Measurements from ENCODE around the gene ZMAT5.

Gene ZMAT5, protein sequence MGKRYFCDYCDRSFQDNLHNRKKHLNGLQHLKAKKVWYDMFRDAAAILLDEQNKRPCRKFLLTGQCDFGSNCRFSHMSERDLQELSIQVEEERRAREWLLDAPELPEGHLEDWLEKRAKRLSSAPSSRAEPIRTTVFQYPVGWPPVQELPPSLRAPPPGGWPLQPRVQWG

DNA sequence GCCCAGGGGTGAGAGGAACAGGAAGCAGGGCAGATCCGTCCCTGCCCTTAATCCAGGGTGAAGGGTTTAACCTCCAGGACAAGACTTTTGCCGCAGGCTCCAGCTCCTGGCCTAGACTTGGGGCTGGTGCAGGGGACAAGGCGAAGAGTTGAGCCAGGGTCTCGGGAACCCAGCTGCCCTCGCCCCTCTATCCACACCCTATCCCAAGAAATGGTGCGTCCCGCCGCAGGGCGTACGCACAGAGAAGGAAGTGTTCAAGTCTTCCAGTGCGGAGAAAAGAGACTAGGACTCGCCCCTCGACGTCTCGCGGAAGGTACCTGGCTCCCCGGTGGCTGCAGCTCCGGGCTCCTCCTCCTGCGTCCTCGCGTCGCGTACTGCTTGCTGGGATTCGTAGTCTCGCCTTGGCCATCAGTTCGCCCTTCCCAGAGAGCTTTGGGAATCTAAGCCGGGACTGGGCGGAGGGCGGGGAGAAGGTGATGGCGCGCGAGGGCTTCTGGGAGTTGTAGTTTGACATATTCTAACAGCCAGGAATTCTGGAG lies at the start of gene ZMAT5:
Gene ZMAT5, minus strand, starts transcription at position 376 of the 539 bp plus-strand sequence. CDS start 18,463 bp downstream, outside the sequence.
- TF ChIP-seq EZH2 (optimal IDR thresholded peaks at IDR 0.05; ENCODE audit: low read depth, low read length), result no peak
- TF ChIP-seq EZH2phosphoT487 (IDR thresholded peaks at IDR 0.05; ENCODE audit: low read length), result no peak
- TF ChIP-seq, protein P1, sequence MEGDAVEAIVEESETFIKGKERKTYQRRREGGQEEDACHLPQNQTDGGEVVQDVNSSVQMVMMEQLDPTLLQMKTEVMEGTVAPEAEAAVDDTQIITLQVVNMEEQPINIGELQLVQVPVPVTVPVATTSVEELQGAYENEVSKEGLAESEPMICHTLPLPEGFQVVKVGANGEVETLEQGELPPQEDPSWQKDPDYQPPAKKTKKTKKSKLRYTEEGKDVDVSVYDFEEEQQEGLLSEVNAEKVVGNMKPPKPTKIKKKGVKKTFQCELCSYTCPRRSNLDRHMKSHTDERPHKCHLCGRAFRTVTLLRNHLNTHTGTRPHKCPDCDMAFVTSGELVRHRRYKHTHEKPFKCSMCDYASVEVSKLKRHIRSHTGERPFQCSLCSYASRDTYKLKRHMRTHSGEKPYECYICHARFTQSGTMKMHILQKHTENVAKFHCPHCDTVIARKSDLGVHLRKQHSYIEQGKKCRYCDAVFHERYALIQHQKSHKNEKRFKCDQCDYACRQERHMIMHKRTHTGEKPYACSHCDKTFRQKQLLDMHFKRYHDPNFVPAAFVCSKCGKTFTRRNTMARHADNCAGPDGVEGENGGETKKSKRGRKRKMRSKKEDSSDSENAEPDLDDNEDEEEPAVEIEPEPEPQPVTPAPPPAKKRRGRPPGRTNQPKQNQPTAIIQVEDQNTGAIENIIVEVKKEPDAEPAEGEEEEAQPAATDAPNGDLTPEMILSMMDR (IDR thresholded peaks at IDR 0.05; ENCODE audit: low read length), result no peak
- peak within 1 kb of the TSS; percentile 92 for H3K9ac ChIP-seq (ENCODE audit: low read length)
- H2AFZ ChIP-seq (ENCODE audit: low read length), result peak within 1 kb of the TSS; percentile 100
- H3K9me2 ChIP-seq (replicated peaks; ENCODE audit: insufficient read depth, low read length), result no peaks in the 10 kb centered on the region
- peak; percentile 98 for DNase-seq
- H3K9me3 ChIP-seq (replicated peaks; ENCODE audit: insufficient read depth, low read length), result no peaks in the 10 kb centered on the region
- no peaks in the 10 kb centered on the region for H3F3A ChIP-seq (ENCODE audit: insufficient read depth, low read length)
- no peaks in the 10 kb centered on the region for H3K4me1 ChIP-seq (ENCODE audit: low read length)
- H3K36me3 ChIP-seq (replicated peaks; ENCODE audit: insufficient read depth, low read length), result 0 out of 2 replicates have a peak, but pooled peaks cover 5% of the 10 kb centered on the region
- H3K4me3 ChIP-seq (ENCODE audit: low read length), result peak within 1 kb of the TSS; percentile 100
- H3K27me3 ChIP-seq (replicated peaks; ENCODE audit: insufficient read depth, low read length), result no peaks in the 10 kb centered on the region
- peaks cover 38% of the 10 kb centered on the region for H3K79me2 ChIP-seq (ENCODE audit: low read length)
- peak within 1 kb of the TSS; percentile 81 for H3K4me2 ChIP-seq (ENCODE audit: low read depth, low read length)
- peak within 1 kb of the TSS; percentile 37; the same call in 1 of the 2 replicates for H3K27ac ChIP-seq (ENCODE audit: low read length)
- H4K20me1 ChIP-seq (ENCODE audit: insufficient read depth, low read length), result no peaks in the 10 kb centered on the region

GRCh38 chr22:29816539-29816938 lies 49.7 kb upstream of the ZMAT5 start:
- no peak overlapping the region for H2AFZ ChIP-seq (ENCODE audit: low read length)
- TF ChIP-seq, protein P1 (IDR thresholded peaks at IDR 0.05; ENCODE audit: low read length), result no peak
- TF ChIP-seq EZH2 (optimal IDR thresholded peaks at IDR 0.05; ENCODE audit: low read depth, low read length), result no peak
- TF ChIP-seq EZH2phosphoT487 (IDR thresholded peaks at IDR 0.05; ENCODE audit: low read length), result no peak

DNA sequence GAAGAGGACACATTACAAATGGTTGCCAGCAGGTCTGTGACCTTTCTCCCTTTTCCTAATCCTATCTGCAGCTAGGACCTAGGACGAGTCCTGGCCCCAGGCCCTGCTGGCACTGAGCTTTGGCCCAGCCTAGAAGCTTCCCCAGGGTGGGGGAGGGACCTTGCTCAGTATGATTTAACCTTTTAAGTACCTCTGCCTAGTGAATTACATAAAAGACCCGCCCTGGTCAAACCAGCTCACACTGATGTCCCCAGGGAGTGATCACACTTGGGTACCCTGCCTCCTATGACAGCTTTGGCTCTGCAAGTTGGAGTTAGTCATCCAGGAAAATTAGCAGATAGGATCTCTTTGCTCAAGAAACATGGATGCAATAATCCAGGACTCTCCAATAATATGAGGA lies 49.3 kb upstream of the ZMAT5 start:
- H3K36me3 ChIP-seq (replicated peaks; ENCODE audit: insufficient read depth, low read length), result no peaks in the 10 kb centered on the region
- no peak for DNase-seq
- H3K4me1 ChIP-seq (ENCODE audit: low read length), result no peaks in the 10 kb centered on the region
- no peak overlapping the region for H3K4me3 ChIP-seq (ENCODE audit: low read length)
- H3K4me2 ChIP-seq (ENCODE audit: low read depth, low read length), result no peak overlapping the region
- H3F3A ChIP-seq (ENCODE audit: insufficient read depth, low read length), result no peaks in the 10 kb centered on the region
- no peak overlapping the region for H3K9ac ChIP-seq (ENCODE audit: low read length)
- no peak overlapping the region for H2AFZ ChIP-seq (ENCODE audit: low read length)
- no peak for TF ChIP-seq EZH2 (optimal IDR thresholded peaks at IDR 0.05; ENCODE audit: low read depth, low read length)
- TF ChIP-seq, protein P1 (IDR thresholded peaks at IDR 0.05; ENCODE audit: low read length), result no peak
- TF ChIP-seq EZH2phosphoT487 (IDR thresholded peaks at IDR 0.05; ENCODE audit: low read length), result no peak
- H3K79me2 ChIP-seq (ENCODE audit: low read length), result no peaks in the 10 kb centered on the region
- H3K9me3 ChIP-seq (replicated peaks; ENCODE audit: insufficient read depth, low read length), result no peaks in the 10 kb centered on the region
- no peaks in the 10 kb centered on the region for H3K9me2 ChIP-seq (replicated peaks; ENCODE audit: insufficient read depth, low read length)
- H3K27me3 ChIP-seq (replicated peaks; ENCODE audit: insufficient read depth, low read length), result no peaks in the 10 kb centered on the region
- no peaks in the 10 kb centered on the region for H4K20me1 ChIP-seq (ENCODE audit: insufficient read depth, low read length)
- no peak overlapping the region for H3K27ac ChIP-seq (ENCODE audit: low read length)

More at GRCh38 chr22:29816539-29816938, 49.7 kb upstream of the ZMAT5 start:
- no peak overlapping the region for H3K27ac ChIP-seq (ENCODE audit: low read length)
- H3K9ac ChIP-seq (ENCODE audit: low read length), result no peak overlapping the region
- no peak for DNase-seq
- no peaks in the 10 kb centered on the region for H3K36me3 ChIP-seq (replicated peaks; ENCODE audit: insufficient read depth, low read length)
- H3K4me2 ChIP-seq (ENCODE audit: low read depth, low read length), result no peak overlapping the region
- no peaks in the 10 kb centered on the region for H3K9me3 ChIP-seq (replicated peaks; ENCODE audit: insufficient read depth, low read length)
- no peaks in the 10 kb centered on the region for H3F3A ChIP-seq (ENCODE audit: insufficient read depth, low read length)
- H3K9me2 ChIP-seq (replicated peaks; ENCODE audit: insufficient read depth, low read length), result no peaks in the 10 kb centered on the region
- no peak overlapping the region for H3K4me3 ChIP-seq (ENCODE audit: low read length)
- no peaks in the 10 kb centered on the region for H3K27me3 ChIP-seq (replicated peaks; ENCODE audit: insufficient read depth, low read length)
- H4K20me1 ChIP-seq (ENCODE audit: insufficient read depth, low read length), result no peaks in the 10 kb centered on the region
- H3K4me1 ChIP-seq (ENCODE audit: low read length), result no peaks in the 10 kb centered on the region
- H3K79me2 ChIP-seq (ENCODE audit: low read length), result no peaks in the 10 kb centered on the region

Data from MM.1S (cell line).